NCI-H2196 (cell line): Measurements from ENCODE around the gene SPATS2L.

Source experiments
- DNase-seq: peaks from one replicate; lab custom pipeline; 2025; ENCODE audit not compliant: unreplicated experiment; lab: John Stamatoyannopoulos, UW

The SPATS2L gene

DNA sequence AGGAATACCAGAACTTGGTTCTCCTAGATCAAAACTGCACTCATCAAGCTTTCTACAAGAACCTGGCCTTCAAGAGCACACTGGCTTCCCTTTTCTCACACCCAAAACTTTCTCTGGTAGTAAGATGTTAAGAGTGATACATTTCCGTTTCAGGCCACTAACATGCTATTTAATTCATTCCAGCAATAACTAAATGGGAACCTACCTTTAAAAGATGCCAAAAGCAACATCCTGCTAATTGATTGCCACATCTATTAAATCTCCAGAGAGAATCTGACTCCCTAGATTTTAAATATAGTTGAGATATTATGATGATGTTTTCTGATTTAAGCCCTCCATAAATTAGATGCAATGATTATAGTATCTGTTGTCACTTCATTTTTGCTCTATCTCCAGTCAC is 131.8 kb downstream of the SPATS2L start:
- DNase-seq = no peak

DNA sequence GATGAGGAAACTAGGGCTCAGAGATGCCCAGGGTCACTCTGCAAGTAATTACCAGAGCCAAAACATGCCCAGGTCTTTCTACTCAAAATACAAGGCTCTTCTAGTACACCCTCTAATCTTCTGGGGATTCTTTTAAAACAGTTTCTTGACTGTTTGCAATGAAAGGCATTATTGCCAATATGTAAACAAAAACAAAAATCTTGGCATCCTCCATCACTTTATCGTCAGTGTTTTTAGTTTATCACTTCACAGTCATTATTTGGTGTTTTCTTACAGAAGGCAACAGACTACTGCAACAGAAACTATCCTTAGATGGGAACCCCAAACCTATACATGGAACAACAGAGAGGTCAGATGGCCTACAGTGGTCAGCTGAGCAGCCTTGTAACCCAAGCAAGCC is 132.4 kb downstream of the SPATS2L start:
- DNase-seq = no peak

DNA sequence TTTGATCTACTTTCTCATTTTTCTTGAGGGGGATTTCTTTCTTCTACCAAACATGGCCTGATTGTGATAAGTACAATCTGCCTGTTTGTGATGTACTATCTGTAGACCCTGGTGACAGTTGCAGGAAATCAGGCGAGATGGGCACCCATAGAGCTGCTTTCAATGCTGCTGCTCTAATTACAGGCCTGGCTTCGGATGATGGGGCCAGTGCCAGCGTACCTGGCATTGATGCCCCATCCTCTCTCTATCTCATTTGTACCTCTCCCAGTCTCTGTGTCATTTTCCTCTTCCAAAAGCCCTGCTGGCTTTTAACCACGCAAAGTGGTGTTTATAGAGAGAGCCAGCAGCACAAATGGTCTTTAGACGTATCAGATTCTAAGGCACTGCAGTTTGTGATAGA is 133.5 kb downstream of the SPATS2L start:
- DNase-seq = no peak

DNA sequence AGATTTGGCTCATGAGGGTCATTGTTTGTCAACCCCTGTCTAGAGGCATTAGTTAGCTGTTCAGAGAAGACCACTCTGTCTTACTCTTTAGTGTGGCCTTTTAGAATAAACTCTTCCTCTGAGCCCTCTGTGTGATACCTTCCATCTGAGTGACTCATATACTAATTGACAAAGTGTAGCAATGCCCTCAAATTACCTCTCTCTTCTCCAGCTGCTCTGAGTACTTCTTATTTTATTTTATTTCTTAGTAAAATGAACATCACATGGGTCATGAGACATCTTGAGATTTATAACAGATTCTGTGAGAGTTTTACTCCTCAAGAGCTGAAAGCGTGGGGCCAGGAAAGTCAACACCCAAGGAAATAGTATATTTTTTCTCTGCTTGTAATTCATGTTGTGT is 136.0 kb downstream of the SPATS2L start:
- DNase-seq = no peak

DNA sequence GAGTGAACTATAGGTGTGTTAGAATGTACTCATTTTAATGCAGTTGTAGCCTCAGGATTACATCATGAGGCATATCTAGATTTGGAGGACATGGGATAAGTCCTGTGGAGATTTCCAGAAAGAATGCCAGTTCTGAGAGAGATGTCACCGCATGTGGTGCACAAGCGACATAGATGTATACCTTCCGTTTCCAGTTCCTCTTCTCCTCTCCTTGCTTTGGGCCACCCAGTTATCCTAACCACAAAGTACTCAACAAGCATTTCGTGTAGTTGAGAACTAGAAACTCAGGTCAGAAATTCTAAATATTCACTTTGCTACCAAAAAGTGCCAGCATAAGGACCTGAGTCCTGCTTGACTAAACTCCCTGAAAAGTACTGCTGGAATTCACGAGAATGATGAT is 136.9 kb downstream of the SPATS2L start:
- no peak for DNase-seq

DNA sequence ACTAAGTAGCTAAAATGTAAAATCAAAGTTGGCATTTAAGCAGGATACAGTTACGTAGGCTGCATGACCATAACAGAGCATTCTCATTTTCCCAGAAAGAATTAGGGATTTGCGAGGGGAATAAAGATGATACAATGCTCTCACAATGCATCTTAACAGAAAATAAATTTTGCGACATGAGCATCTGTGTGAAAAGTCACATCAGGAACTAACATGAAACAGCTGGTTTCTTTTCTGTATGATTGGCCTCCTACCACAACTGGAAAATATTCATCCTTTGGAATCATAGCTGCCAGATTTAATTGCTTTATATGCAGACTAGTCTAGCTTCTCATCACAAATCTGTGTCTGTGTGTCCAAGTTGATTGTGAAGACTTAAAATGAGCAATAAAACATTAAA is 137.4 kb downstream of the SPATS2L start:
- DNase-seq = no peak

DNA sequence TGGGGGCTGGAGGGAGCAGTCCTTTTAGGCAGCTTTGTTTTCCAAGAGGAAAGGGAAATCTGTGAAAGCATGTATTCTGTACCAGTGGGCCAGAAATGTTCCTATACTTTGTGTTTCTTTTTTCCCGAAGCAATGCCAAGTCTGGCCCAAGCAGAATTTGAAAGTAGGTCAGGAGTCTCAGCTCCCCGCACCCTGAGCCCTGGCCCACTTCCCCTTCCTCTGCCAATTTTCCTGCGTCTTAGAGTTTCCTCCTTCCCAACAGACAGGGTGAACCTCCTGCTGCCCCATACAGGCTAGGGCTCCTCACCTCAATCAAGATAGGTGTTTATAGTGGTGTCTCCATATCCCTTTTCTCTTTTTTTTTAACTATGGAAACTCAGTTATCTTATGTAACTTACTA is 138.0 kb downstream of the SPATS2L start:
- no peak for DNase-seq

DNA sequence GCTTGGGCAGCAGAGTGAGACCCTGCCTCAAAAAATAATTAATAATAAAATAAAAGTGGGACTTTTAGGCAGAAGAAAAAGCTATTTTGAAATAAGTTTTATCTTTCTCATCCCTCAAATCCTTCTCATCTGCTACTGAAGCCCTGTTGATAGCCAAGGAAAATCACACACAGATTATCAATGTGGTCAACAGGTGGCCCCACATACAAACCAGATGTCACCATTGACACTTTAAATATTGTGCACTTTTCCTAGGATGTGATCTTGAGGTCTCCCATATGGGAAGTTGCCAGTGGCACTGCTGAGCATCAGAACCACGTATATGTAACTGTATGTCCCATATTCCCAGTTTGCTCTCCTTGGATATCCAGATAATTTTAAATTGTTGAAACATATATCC is 138.8 kb downstream of the SPATS2L start:
- DNase-seq = no peak

DNA sequence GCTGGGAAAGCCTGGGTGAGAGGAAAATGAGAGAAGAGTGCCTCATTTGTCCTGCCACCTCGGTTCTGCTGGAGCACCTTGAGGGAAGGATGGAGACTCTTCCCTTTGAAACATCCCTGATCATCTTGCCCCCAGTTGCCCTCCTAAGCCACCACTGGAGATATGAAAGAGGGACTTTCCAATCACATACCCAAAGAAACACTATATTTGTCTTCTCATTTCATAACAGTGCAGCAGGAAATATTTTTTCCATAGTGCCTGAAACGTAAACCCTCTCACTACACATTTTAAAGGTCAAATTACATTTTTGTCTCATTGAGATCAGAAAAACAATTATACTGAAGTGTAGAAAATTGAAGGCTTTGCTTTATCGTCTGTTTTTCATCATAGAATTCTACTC is 140.1 kb downstream of the SPATS2L start:
- no peak for DNase-seq

DNA sequence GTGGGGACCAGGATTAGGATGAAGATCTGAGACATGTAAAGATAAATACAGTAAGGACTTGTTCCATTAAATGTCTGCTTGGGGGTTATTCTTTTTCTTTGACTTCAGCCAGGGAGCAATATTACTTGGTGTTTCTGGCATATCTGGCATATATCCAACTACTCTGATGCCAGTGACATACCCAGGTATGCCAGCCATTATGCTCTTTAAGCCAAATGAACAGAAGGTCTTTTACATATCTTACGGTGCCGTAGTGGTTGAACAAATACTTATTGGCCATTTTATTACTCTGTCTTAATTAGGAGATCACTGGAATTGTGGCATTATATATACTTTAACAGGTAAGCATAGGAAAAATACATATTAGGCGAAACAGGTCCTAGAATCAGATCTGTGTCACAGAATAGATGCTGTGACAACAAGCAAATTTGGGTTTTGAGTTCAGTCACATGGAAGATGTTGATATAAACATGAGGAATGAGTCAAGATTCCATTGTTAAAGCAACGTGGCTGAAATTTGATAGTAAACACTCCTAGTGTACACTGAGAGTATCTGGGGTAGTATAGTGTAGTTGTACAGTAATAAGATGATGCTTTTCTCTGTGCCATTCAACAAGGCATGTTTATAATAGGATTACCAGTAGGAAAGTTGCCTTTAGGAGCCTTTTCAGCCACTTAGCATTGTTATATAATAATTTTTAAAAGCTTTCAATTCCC is 140.8 kb downstream of the SPATS2L start:
- no peak for DNase-seq

DNA sequence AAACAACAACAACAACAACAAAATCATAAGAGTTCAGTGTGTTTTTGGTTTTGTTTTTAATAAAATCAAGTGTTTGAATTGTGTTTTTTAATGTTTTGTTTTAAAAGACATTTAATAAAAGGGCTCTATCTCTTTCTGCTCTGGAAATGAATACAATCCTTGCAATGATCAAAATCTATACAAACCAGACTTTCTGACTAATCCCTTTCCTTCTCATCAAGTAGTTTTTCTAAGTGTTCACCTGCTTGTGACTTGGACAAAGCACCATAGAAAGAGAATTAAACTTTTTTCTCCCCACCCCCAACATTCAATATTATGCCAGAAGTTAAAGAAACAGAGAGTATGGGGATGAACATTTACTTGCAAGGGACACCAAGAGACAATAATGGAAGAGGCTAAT is 142.0 kb downstream of the SPATS2L start:
- no peak for DNase-seq

DNA sequence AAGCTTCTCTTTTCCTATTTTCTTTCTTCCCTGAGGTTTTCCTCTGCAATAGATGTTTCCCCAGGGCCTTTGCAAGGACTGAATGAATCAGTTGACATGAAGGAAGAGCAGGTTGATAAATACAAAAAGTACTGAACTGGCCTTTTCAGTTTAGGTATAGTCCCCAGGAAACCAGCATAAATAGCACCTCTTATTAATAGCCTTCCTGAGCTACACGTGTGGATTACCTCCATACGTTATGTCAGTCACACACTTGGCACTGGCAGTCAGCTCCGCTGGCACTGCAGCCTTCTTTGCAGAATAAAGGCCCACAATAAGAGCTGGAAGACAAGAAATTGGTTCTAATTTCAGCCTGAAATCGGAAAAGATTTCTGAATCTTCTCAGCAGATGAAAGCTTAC is 142.7 kb downstream of the SPATS2L start:
- no peak for DNase-seq

DNA sequence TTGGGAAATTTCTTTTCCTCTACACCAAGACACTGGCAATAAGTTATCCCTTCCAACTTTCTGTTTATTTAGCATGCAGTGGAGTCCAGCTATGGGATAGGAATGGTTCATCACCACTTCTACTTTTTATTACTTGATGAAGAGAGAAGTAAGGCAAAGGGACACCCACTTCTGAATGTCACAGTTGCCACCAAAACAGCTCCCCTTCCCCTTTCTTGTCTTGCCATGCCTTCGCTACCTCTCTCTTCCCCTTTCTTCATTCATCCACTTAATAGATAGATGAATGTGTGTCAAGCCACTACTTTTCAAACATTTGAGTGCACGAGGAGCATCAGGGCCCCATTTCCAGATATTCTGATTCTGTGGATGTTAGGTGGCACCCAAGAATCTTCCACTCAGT is 143.8 kb downstream of the SPATS2L start:
- DNase-seq = no peak

DNA sequence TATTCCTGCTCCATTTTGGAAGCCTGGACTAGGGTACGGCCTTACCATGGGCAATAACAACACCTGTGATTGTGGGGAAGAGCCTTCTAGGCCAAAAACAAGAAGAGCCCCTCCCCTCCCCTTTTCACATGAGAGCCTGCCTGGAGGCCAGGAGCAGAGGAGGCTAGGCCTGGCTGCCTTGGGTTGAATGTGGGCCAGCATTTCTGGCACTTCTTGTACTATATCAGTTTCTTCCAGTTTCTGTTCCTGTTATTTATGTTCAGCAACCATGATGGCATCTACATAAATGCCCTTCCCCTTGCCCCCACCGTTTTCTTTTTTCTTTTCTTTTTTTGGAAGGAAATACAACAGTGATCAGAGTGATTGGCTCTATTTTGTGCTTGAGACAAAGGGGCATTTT is 145.0 kb downstream of the SPATS2L start:
- DNase-seq = no peak

DNA sequence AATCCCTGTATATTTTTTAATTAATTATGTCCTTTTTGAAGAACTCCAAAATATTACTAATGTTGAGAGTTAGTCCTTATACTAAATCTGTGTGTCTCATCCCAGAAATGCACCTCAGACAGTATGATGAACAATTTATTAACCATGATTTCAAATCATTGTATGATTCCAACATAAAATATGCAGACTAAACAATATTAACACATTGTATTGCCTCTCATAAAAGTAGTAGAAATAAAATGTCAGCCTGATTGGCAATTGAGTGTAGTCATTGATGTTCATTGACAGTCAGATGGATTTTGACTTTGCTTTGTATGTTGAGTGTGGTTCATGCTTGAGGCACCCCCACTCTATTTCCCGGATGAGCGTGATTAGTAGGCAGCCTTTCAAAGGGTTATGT is 145.9 kb downstream of the SPATS2L start:
- DNase-seq = no peak

DNA sequence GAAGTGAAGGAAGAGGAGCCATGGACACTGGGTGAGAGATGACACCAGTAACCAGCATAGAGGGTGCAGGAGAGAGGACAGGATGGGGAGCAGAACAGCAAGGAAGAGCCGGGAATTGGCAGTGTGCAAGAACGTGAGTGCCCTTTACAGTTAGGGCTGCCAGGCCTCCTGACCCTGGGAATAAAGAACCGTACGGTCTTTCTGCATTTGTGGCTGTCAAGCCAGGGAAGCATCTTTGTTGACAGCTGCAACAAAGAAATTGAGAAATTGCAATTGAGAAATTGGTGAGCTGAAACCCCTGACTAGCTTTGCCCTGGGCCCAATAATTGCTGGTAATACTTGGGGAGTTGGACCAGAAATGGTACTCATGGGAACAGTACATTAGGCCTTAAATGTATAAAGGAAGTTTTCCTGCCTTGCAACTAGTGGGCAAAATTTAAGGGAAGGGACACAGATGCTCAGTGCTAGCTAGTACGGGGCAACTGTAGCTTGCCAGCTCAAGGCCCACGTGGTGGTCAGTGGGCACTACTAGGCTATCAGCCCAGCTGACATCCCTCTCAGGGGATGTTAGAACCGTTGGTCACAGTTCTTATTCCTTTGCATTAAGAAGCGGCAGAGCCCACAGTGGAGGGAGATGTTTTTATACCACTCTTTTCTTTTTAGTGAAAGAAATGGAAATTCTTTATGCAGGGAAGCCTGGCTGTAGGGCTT is 146.8 kb downstream of the SPATS2L start:
- DNase-seq = no peak

DNA sequence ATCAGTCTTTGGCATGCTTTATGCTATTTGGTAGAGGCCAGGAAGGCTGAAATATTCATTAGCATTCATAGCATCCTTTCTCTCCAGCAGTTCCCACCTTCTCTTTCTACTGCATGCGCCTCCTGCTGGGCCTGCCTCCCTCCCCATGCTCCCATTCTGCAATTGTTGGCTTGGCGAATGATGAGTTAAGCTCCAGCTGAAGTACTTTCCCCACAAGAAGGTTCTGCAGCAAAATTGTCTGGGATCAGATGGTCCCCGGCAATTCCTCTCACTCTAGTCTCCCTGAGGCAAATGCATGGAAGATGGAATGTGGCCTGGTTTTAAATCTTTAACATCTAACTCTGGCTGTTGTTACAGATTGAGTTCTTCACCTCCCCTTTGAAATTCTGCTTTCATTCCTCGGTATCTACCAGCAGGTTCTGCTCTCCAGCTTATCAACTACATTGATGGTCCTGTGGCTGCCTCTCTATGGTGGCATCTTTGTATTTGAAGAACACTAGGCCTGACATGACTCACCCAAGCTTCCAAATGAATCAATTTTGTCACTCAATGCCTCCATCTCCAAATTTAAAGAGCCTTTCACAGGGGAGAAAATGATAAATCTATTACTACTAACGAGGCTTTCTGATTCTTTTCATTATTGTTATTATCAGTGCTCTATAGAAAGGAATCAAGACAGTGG is 147.5 kb downstream of the SPATS2L start:
- no peak for DNase-seq

DNA sequence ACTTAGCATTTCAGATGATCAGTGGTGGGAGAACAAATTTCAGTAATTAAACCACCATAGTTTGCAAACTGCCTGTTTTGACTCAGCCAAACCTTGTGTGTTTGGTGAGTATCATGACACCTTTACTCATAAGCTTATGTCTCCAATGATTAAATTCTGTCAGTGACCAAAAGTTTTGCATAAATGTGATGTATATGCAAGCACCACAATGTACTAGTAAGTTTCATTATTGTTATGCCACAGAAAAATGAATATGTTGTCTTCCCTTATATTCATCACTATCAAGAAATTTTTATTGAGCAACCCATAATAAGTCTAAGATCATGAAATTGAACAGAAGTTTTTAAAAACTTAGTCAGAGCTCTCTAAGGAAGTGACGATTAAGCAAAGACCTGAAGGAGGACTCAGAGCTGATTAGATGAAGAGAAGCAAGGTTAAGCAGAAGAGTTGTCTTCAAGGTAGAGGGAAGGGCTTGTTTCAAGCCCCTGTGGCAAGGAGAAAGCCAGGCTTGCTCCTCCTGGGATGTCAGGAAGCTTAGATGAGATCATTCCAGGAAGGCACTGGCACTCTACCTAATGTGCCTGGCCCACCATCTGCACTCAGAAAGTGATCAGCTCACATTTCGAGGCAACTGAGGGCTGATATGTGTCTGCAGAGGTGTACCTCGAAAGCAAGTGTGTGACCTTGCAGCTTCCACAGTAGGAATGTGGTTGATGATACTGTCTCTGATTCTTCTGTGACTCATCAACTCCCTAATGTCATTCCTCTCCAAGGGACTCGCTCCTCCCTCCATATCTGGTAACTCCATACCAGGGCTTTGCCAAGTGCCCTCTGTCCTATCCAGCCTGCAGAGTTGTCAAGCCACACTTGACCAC is 148.7 kb downstream of the SPATS2L start:
- DNase-seq = no peak

DNA sequence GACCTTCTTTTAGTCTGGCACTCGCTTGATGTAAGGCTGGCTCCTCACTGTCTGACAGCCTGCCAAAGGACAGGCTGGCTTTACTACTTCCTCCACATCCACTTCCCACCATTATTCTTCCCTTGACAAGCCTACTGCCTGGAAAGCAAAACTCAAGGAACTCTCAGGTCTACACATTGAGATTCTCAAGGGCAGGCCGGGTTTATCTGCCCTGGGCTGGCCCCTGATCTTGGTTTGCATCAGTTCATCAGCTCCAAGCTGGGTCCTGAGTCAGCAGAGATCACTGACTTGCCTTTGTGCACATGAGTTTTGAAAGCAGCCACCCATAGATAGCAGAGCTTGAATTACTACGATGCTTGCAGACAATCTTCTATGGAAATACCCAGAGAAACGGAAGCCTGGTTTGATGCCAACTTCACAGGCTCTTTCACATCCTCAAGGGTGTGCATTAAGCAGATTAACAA is 149.5 kb downstream of the SPATS2L start:
- DNase-seq = no peak

DNA sequence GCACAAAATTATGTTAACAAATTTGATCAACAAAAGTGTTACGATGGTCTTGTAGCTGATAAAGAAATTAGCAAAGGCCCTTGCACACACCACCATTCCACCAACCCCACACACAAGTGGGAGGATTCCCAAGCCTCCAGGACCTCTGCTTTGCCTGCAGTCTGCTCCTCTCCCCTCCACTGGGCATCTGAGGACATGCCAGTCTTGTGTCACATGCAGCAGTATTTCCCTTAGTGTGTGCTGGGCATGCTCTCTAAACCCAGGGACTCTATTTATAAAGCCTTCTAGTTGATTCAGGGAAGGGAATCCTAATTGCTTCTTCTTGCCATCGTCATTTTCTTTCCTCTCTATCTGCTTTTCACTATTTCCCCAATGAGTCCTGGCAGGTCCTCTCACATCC is 150.1 kb downstream of the SPATS2L start:
- no peak for DNase-seq

DNA sequence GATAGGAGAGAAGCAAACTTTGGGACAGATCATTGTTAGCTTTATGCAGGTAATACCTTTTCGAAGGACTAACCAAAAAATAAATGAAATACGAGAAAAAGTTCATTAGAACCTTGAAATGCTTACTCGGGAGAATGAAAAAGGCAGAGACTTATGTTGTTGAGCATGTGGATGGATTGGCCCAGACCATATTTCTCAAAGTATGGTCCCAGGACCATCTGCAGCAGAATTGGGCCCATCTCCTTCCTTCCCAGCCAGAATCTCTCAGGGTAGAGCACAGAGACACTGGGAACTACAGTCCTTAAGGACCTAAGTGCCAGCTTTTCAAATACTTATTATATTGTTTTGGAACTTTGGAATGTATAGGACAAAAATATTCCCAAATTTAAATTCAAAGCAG is 152.6 kb downstream of the SPATS2L start:
- DNase-seq = no peak
